Inferior parietal cortex (tissue), 1 donor: ENCODE results near the gene B3GNT8.
"Not testable (repeated sequence)": the region's sequence is repeated elsewhere in the genome, so short reads cannot be mapped to it uniquely, and the experiment has no call there.

ENCODE experiments used
- DNase-seq: peaks from one replicate; pipeline ENCODE4 v3.0.0-alpha.2; 2016; ENCODE audit errors: extremely low spot score

Gene B3GNT8

GRCh38 chr19:41395355-41395754 lies 31.8 kb downstream of the B3GNT8 start:
- no peak for DNase-seq

GRCh38 chr19:41392775-41393174 lies 34.4 kb downstream of the B3GNT8 start:
- no peak for DNase-seq

GRCh38 chr19:41391618-41392017 lies 35.6 kb downstream of the B3GNT8 start:
- no peak for DNase-seq

GRCh38 chr19:41386442-41386841 lies 40.7 kb downstream of the B3GNT8 start:
- no peak for DNase-seq

- DNase-seq, result no peak
These were observed 42.8 kb downstream of the B3GNT8 start for GRCh38 chr19:41384351-41384750.

- DNase-seq, result not testable (repeated sequence)
These were observed 45.6 kb downstream of the B3GNT8 start for GRCh38 chr19:41381536-41381935.

- DNase-seq, result no peak
These were observed 49.0 kb downstream of the B3GNT8 start for GRCh38 chr19:41377977-41378709.

GRCh38 chr19:41376998-41377365 lies 50.2 kb downstream of the B3GNT8 start:
- DNase-seq, result no peak

- no peak for DNase-seq
These were observed 50.8 kb downstream of the B3GNT8 start, which contains the start of gene TMEM91 for GRCh38 chr19:41376241-41376997. TSS of gene TMEM91 (plus strand) at chr19:41376533. CDS start at chr19:41378310, 1,777 bp downstream.
